ENCODE measurements around the gene CSF1R.
"Not testable (repeated sequence)": the region's sequence is repeated elsewhere in the genome, so short reads cannot be mapped to it uniquely, and the experiment has no call there.

CSF1R gene

GRCh38 chr5:150055326-150056074 is 30.9 kb downstream of the CSF1R start:
- DNase-seq (ENCODE audit: low read depth, low spot score), result no peak

DNA sequence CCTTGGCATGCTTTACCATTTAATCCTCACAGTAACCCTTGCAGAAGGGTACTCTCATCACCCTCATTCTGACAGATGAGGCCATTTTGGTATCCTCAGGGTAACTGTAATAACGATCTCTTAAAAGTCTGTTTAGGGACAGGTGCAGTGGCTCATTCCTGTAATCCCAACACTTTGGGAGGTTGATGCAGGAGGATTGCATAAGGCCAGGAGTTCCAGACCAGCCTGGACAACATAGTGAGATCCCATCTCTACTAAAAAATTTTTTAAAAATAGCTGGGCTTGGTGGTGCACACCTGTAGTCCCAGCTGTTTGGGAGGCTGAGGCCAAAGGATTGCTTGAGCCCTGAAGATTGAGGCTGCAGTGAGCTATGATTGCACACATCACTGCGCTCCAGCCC is 31.8 kb downstream of the CSF1R start:
- no peak for DNase-seq (ENCODE audit: low read depth, low spot score)

DNA sequence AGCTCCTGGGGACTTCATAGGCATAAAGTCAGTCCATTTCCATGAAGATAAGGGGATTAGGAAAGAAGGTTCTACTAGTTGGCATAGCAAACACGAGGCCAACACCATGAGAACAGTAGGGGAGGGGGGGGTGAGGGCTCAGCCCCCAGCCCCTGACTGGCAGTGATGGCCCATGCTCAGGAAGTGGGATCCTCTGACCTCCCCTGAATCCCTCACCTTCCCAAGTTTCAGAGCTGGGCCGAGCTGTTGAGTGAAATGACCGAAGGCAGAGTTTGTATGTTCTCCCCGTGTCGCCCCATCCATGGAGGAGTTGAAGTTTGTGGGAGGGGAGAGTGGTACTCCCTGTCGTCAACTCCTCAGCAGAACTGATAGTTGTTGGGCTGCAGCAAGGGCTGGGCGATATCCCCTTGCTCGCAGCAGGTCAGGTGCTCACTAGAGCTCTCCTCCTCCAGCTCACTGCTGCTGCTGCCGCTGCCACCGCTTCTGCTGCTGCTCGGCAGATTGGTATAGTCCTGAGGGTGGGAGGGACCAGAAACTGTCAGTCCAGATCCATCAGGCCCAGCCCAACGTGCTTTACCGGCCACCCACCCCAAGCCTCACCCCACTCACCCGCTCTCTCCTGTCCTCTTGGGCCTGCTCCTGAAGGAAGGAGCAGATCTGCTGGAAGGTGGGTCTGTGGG is 32.5 kb downstream of the CSF1R start:
- no peak for DNase-seq (ENCODE audit: low read depth, low spot score)

DNA sequence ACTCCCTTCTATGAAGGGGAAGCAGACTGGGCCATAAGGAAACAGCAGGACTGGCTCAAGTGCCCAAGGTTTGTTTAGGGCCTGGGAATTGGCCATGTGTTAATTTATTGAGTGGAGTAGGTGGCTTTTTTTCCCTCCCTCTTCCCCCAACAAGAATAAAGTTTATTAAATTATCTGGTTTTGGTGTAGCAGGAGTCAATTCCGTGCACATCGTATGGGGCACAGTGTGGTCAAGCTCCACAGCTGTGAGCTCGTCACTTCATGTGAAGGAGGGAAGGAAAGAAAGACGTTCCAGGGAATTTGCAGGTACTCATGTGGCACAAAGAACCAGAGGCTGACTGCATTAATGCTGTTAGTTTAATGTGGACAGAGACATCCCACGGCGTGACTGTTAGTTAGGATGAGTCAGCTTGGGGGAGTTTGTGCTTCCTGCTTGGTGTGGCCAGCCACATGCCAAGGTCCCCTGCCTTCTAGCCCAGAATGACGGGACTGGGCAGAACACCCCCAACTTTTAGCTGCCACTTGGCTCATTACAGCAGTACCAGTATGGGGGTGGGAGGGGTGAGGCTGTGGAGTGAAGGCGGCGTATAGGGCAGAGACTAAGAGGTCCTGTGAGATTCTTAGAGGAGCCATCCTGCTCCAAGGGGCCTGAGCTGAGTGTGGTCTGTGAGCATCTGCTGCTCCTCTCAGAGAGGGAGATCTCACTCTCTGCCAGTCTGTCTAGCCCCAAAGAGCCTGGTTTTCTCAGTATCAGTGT is 33.2 kb downstream of the CSF1R start:
- DNase-seq (ENCODE audit: low read depth, low spot score), result peak; percentile 80

- no peak for DNase-seq (ENCODE audit: low read depth, low spot score)
Observed at GRCh38 chr5:150052226-150052955, 34.0 kb downstream of the CSF1R start.

DNA sequence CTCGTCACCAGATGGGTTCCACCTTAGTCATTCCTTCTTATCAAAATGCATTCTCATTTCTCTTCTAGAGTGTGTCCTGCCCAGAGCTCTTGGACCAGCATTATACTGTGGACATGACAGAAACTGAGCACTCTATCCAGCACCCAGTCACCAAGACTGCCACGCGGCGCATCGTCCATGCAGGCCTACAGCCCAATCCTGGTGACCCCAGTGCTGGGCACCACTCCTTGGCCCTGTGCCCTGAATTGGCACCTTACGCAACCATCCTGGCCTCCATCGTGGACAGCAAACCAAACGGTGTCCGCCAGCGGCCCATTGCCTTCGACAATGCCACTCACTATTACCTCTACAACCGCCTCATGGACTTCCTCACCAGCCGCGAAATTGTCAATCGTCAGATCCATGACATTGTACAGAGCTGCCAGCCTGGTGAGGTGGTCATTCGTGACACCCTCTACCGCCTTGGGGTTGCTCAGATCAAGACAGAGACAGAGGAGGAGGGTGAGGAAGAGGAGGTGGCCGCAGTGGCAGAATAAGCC is 34.6 kb downstream of the CSF1R start:
- DNase-seq (ENCODE audit: low read depth, low spot score), result no peak

DNA sequence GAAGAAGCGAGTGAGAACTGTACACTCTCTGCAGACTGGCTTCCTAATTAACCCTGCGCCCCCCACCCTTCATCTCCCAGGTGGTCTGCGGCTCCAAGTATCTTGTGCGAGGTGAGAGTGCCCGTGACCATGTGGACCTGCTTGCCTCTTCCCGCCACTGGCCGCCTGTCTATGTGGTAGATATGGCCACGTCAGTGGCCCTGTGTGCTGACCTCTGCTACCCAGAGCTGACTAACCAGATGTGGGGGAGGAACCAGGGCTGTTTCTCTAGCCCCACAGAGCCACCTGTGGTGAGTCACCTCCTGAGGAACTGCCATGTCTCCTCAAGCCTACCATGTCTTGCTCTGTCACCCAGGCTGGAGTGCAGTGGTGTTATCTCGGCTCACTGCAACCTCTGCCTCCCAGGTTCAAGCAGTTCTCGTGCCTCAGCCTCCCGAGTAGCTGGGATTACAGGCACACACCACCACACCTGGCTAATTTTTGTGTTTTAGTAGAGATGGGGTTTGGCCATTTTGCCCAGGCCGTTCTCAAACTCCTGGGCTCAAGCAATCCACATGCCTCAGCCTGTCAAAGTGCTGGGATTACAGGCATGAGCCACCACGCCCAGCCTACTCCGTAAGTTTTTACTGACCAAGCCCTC is 36.1 kb downstream of the CSF1R start:
- peak; percentile 28 for DNase-seq (ENCODE audit: low read depth, low spot score)

DNA sequence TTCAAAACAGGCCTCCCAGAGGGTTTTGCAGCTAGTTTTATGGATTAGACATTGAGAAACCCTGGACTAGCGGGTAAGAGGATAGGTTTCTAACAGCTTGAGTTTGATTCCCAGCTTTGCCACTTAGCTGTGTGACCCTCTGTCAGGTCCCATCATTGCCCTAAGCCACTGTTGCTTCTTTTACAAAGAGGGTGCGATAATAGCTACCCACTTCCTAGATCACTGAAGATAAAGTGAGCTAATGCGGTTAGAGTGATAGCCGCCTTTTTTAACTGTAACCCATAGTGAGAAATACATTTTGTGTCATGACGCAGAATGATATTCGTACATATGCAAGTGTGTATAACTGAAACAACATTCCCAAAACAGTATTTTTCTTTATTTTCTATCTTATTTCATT is 40.3 kb downstream of the CSF1R start:
- no peak for DNase-seq (ENCODE audit: low read depth, low spot score)

DNA sequence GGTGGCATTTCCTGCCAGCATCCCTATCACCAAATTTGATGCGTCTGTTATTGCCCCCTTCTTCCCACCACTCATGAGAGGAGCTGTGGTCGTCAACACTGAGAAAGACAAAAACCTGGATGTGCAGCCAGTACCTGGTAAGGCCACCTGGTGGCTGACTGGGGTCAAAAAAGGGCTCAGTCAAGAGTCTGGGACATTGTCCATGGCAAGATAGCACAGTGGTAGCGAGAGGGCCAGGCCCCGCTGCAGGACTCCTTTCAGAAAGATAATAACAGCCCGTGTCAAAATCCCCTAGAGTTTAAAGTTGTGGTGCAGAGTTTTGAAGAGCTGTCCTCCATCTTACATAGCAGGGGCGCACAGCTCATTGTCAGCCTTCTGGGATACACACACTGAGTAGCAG is 40.8 kb downstream of the CSF1R start:
- no peak for DNase-seq (ENCODE audit: low read depth, low spot score)

DNA sequence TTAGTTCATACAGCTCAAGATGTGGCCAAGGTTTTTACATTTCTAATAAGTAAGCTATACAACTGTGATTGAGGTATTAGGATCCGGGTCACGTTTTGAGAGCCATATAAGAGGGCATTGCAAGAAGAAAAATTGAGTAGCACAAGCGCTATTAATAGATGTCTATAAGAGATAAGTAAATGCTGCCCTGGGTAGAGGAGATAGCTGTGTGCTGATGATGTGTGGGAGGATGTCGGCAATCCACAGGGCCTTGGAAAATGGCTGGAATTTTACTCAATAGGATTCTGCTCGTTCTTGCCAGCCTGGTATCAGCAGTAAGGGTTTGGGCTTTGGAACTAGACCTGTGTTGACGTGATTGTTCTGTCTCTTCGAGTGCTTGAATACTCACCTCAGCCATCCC is 41.6 kb downstream of the CSF1R start:
- DNase-seq (ENCODE audit: low read depth, low spot score), result no peak

DNA sequence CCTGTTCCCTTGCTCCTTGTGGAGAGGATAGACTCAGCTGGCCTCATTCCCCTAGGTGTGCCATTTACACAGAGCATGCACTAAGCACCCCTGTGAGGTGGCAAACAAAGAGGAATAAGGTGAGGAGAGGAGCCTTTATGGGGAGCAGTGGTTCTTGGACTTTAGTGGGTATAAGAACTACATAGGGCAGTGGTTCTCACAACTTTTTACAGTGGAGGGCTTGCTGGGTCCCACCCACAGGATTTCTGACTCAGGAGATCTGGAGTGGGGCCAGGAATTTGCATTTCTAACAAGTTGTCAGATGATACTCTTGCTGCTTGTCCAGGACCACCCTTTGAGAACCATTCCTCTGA is 42.0 kb downstream of the CSF1R start:
- peak; percentile 85 for DNase-seq (ENCODE audit: low read depth, low spot score)

GRCh38 chr5:150043657-150044328 is 42.6 kb downstream of the CSF1R start:
- DNase-seq (ENCODE audit: low read depth, low spot score), result no peak

DNA sequence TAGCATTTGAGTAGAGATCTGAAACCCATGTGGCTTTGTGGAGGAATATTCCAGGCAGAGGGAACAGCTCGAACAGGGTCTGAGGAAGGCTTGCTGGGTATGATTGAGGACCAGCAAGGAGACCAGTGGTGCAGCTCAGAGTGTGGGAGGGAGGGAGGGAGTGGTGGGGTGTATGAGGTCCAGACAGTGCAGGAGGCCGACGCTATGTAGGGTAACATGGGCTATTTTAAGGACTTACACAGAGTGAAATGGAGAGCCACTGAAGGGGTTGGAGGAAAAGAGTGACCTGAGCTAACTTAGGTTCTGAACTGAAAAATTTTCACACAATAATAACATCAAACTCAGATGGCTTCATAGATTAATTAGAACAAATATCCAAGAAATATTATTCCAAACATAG is 43.9 kb downstream of the CSF1R start:
- DNase-seq (ENCODE audit: low read depth, low spot score), result no peak

GRCh38 chr5:150038547-150038946 is 47.8 kb downstream of the CSF1R start:
- DNase-seq (ENCODE audit: low read depth, low spot score), result no peak

GRCh38 chr5:150036513-150036912 is 49.8 kb downstream of the CSF1R start:
- DNase-seq (ENCODE audit: low read depth, low spot score), result peak; percentile 94

- no peak for DNase-seq (ENCODE audit: low read depth, low spot score)
Observed at GRCh38 chr5:150035139-150035895, 51.0 kb downstream of the CSF1R start.

DNA sequence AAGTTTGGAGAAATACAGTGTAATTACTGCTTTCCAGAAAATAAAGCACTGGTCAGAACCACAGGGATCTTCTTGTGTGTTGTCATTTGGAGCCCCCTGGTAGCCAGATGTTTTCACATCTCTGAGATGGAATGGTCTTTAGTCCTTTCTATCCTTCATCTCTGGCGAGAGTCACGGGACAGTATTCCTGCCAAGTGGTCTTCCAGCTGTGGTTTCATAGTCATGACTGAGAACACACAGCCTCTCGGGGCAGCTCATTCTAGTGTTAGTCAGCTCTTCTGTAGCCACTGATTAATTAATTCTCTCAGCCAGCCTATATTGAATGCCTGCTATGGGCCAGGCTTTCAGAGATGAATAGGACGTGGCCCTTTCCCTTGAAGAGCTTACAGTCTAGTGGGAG is 51.7 kb downstream of the CSF1R start:
- DNase-seq (ENCODE audit: low read depth, low spot score), result peak; percentile 82

GRCh38 chr5:150033334-150033733 is 53.0 kb downstream of the CSF1R start:
- DNase-seq (ENCODE audit: low read depth, low spot score), result no peak

DNA sequence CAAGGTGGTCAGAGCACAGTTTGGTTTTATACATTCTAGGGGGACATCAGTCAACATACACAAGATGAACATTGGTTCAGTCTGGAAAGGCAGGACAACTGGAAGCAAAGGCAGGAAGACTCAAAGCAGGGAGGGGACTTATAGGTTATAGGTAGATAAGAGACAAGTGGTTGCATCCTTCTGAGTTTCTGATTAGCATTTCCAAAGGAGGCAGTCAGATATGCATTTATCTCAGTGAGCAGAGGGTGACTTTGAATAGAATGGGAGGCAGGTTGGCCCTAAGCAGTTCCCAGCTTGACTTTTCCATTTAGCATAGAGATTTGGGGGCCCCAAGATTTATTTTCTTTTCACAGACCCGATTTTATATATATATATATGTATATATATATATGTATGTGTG is 58.3 kb downstream of the CSF1R start:
- not testable (repeated sequence) for DNase-seq (ENCODE audit: low read depth, low spot score)

DNA sequence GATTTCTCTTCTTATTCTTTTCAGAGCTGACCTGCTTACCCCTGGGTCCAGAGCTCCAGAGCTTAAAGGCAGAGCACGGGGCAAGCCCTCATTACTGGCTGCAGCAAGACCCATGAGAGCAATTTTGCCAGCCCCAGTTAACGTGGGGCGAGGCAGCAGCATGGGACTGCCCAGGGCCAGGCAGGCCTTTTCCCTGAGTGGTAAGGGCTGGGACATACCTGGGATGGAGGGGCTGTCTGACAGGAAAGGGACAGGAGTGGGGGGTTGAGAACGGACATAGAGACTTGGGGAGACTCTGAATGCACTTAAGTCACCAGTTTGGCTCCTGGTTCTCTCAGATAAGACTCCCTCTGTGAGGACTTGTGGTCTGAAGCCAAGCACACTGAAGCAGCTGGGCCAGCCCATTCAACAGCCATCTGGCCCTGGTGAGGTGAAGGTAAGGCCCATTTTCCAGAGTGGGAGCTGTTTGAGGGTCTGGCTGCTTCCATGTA is 59.6 kb downstream of the CSF1R start:
- DNase-seq (ENCODE audit: low read depth, low spot score), result no peak
